Measurements from ENCODE around the gene LHFPL3. TPM values are rescaled to one million over a fixed set of nuclear protein-coding genes. Genes with fewer than 3 reads are reported as not detected.

Gene LHFPL3
- total RNA-seq, 4 donors from 2014 or later: not detected

DNA sequence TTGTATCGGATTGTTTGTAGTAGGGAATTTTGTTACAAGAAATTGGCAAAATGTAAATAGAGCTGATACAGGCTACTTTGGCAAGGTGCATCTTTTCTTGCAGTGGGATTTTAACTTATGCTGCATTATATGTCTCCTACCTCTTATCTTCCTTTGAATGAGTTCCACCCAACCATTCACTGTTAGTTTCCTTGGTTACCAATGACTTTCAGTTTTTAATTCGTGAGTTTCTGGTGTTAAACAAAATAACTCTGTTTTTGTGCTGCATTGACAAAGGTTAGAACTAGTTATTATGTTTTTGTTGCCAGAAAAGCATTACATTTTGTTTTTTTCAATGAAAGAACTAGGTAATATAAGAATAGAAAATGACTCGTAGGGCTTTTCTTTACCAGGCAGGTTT lies 327.2 kb downstream of the LHFPL3 start:
- H3K27ac ChIP-seq: no peak overlapping the region
- no peak overlapping the region for H3K4me3 ChIP-seq
- no peaks in the 10 kb centered on the region for H3K9me3 ChIP-seq
- no peaks in the 10 kb centered on the region for H3K27me3 ChIP-seq
- H3K4me1 ChIP-seq: no peaks in the 10 kb centered on the region
- TF ChIP-seq, protein P1, sequence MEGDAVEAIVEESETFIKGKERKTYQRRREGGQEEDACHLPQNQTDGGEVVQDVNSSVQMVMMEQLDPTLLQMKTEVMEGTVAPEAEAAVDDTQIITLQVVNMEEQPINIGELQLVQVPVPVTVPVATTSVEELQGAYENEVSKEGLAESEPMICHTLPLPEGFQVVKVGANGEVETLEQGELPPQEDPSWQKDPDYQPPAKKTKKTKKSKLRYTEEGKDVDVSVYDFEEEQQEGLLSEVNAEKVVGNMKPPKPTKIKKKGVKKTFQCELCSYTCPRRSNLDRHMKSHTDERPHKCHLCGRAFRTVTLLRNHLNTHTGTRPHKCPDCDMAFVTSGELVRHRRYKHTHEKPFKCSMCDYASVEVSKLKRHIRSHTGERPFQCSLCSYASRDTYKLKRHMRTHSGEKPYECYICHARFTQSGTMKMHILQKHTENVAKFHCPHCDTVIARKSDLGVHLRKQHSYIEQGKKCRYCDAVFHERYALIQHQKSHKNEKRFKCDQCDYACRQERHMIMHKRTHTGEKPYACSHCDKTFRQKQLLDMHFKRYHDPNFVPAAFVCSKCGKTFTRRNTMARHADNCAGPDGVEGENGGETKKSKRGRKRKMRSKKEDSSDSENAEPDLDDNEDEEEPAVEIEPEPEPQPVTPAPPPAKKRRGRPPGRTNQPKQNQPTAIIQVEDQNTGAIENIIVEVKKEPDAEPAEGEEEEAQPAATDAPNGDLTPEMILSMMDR (IDR thresholded peaks at IDR 0.05): no peak
- no peak for TF ChIP-seq POLR2A (IDR thresholded peaks at IDR 0.05)
- DNase-seq: no peak
- no peaks in the 10 kb centered on the region for H3K36me3 ChIP-seq

DNA sequence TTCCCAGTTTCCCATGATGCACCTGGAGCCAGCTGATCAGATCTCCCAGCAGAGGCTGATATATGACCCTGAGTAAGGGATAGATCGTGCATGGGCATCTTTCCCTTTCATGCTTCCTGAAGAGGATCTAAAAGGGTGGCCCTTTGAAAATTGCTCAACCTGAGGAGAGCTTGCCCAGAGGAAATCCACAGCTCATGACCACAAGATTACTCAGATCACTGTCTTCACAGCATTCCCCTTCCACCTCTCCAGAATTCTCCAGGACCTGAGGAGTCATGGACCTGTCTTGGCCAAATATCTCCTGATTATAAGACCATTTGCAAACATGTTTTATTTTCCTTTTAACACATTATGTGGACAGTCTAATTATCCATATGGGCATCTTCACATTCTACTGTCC lies 328.1 kb downstream of the LHFPL3 start:
- no peak for TF ChIP-seq POLR2A (IDR thresholded peaks at IDR 0.05)
- TF ChIP-seq, protein P1 (IDR thresholded peaks at IDR 0.05): no peak
- H3K27ac ChIP-seq: no peak overlapping the region
- no peaks in the 10 kb centered on the region for H3K36me3 ChIP-seq
- H3K27me3 ChIP-seq: no peaks in the 10 kb centered on the region
- no peak for DNase-seq
- no peaks in the 10 kb centered on the region for H3K4me1 ChIP-seq
- no peaks in the 10 kb centered on the region for H3K9me3 ChIP-seq
- H3K4me3 ChIP-seq: no peak overlapping the region

DNA sequence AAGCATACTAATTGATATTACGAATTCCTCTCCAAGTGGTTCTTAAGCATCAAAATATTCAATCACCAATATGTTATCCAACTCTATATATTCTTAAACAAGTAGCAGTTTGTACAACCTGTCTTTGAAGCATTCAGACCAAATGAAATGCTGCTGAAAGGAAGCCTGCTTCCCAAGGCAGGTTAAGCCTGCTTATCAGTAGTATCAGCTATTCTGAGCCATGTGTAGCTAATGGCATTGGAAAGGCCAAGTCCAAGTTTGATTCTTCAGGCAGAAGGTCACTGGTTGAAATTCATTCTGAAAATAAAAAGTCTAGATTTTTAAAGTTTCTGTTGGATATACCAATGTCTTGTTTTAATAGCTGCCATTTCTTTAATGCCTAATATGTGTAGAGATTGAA lies 328.7 kb downstream of the LHFPL3 start:
- no peak overlapping the region for H3K27ac ChIP-seq
- TF ChIP-seq, protein P1 (IDR thresholded peaks at IDR 0.05): no peak
- TF ChIP-seq POLR2A (IDR thresholded peaks at IDR 0.05): no peak
- H3K9me3 ChIP-seq: no peaks in the 10 kb centered on the region
- H3K4me3 ChIP-seq: no peak overlapping the region
- H3K36me3 ChIP-seq: no peaks in the 10 kb centered on the region
- DNase-seq: no peak
- no peaks in the 10 kb centered on the region for H3K4me1 ChIP-seq
- H3K27me3 ChIP-seq: no peaks in the 10 kb centered on the region

DNA sequence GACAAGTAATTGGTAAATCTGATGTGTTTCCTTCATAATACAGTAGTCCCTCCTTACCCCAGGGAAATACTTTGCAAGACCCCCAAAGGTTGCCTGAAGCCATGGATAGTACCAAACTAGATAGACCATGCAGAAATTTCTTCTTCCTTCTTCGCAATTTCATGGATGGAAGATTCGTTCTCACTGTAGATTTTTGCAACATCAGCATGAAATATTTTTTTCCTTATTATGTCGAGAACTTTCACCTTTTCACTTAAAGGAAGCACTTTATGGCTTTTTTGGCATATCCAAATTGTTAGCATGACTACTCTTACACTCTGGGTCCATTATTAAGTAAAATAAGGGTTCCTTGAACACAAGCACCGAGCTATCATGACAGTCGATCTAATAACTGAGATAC lies 333.2 kb downstream of the LHFPL3 start:
- TF ChIP-seq, protein P1 (IDR thresholded peaks at IDR 0.05): no peak
- no peak for TF ChIP-seq POLR2A (IDR thresholded peaks at IDR 0.05)
- DNase-seq: no peak
- no peaks in the 10 kb centered on the region for H3K4me1 ChIP-seq
- no peaks in the 10 kb centered on the region for H3K9me3 ChIP-seq
- H3K36me3 ChIP-seq: no peaks in the 10 kb centered on the region
- no peak overlapping the region for H3K27ac ChIP-seq
- H3K4me3 ChIP-seq: no peak overlapping the region
- H3K27me3 ChIP-seq: no peaks in the 10 kb centered on the region

DNA sequence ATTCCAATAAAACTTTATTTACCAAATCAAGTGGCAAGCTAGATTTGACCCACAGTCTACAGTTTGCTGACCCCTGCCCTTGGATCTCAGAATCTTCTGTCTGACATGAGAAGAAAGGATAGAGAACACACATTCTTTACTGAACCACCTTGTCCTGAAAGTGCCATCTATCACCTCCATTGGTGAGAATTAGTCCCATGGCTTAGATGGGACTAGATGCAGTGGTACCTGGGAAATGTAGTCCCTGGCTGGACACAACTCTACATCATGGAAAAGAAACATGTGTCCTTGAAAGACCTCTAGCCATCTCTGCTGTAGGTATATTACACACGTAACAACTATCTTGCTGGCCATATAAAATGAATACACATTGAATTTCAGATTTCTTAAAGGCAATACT lies 336.2 kb downstream of the LHFPL3 start:
- no peak overlapping the region for H3K27ac ChIP-seq
- H3K36me3 ChIP-seq: no peaks in the 10 kb centered on the region
- no peaks in the 10 kb centered on the region for H3K27me3 ChIP-seq
- no peak overlapping the region for H3K4me3 ChIP-seq
- H3K4me1 ChIP-seq: no peaks in the 10 kb centered on the region
- TF ChIP-seq, protein P1 (IDR thresholded peaks at IDR 0.05): no peak
- H3K9me3 ChIP-seq: no peaks in the 10 kb centered on the region
- no peak for DNase-seq

DNA sequence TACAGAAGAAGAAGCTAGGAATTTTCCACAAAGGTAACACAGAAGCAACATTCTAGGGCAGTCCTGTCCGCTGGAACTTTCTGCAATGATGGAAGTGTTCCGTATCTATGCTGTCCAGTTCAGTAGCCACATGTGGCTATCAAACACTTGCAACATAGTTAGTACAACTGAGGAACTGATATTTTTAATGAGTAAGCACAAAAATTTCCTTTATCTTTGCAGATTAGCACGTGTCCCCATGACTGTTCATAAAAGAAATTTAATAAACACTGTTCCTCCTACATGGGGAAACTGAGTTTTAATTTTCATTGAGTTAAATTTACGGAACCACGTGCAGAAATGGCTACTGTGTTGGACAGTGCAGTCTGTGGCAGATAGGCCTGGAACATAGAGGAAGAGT lies 349.2 kb downstream of the LHFPL3 start:
- Histone ChIP-seq H3K4me1 (no peaks in the 10 kb centered on the region), H3K9me3 (no peaks in the 10 kb centered on the region), H3K27me3 (no peaks in the 10 kb centered on the region), H3K4me3 (no peak overlapping the region), H3K27ac (no peak overlapping the region), H3K36me3 (no peaks in the 10 kb centered on the region)
- TF ChIP-seq, protein P1 (IDR thresholded peaks at IDR 0.05): no peak
- no peak for TF ChIP-seq POLR2A (IDR thresholded peaks at IDR 0.05)
- DNase-seq: no peak

Measured in Peyer's patch (tissue), 4 donors.